Fibroblast of lung (primary cell): ENCODE data around the gene CDH1. TPM values are rescaled to one million over a fixed set of nuclear protein-coding genes. Genes with fewer than 3 reads are reported as not detected.
A peak's percentile ranks its signal among the peaks of the same experiment; 100 is the strongest.

ENCODE experiments used
- DNase-seq, 2 donors: peaks; one replicate each; pipeline versions ENCODE4 v3.0.0 to v3.0.0-alpha.2; 2010; ENCODE audit warnings: low read depth in 2 of 2
- H2AFZ ChIP-seq: 2 replicates; pipeline ENCODE4 v1.5.1; 2012; ENCODE audit warnings: low read length, control low read depth, inconsistent platforms
- H3K27ac ChIP-seq: 2 replicates; pipeline ENCODE4 v1.5.1; 2011; ENCODE audit warnings: low read length, control low read depth; ENCODE audit not compliant: insufficient read depth
- H3K27me3 ChIP-seq: 2 replicates; pipeline ENCODE4 v1.5.1; 2011; ENCODE audit warnings: mild to moderate bottlenecking, low read length; ENCODE audit not compliant: control insufficient read depth, insufficient read depth
- H3K36me3 ChIP-seq: 2 replicates; pipeline ENCODE4 v1.5.1; 2011; ENCODE audit warnings: low read length; ENCODE audit not compliant: control insufficient read depth, insufficient read depth
- H3K4me1 ChIP-seq: 2 replicates; pipeline ENCODE4 v1.5.1; 2011; ENCODE audit warnings: low read length; ENCODE audit not compliant: control insufficient read depth, insufficient read depth; ENCODE audit errors: extremely low read depth
- H3K4me2 ChIP-seq: 2 replicates; pipeline ENCODE4 v1.5.1; 2011; ENCODE audit warnings: low read length, control low read depth; ENCODE audit not compliant: insufficient read depth; ENCODE audit errors: extremely low read depth
- H3K4me3 ChIP-seq, 4 experiments: fragments of 200-600 bp in 1 of 4; sonication (generic) in 1 of 4; replicated peaks in 1 of 4; 2 replicates each; pipeline ENCODE4 v1.5.1; 2011 to 2016; ENCODE audit warnings: low read length in 4 of 4, low read depth in 3 of 4, mild to moderate bottlenecking in 3 of 4, control low read depth in 2 of 4, inconsistent platforms in 1 of 4, mixed read lengths in 1 of 4; ENCODE audit not compliant: insufficient read depth in 1 of 4; ENCODE audit errors: control extremely low read depth in 1 of 4
- H3K79me2 ChIP-seq: 2 replicates; pipeline ENCODE4 v1.5.1; 2012; ENCODE audit warnings: mild to moderate bottlenecking, low read length, inconsistent platforms; ENCODE audit not compliant: control insufficient read depth, insufficient read depth
- H3K9ac ChIP-seq: 2 replicates; pipeline ENCODE4 v1.5.1; 2011; ENCODE audit warnings: mild to moderate bottlenecking, low read length, control low read depth; ENCODE audit not compliant: insufficient read depth
- H3K9me3 ChIP-seq: 2 replicates; pipeline ENCODE4 v1.5.1; 2012; ENCODE audit warnings: low read depth, low read length; ENCODE audit not compliant: control insufficient read depth, insufficient read depth
- H4K20me1 ChIP-seq: 2 replicates; pipeline ENCODE4 v1.5.1; 2011; ENCODE audit warnings: low read length; ENCODE audit not compliant: control insufficient read depth, insufficient read depth; ENCODE audit errors: extremely low read depth
- EZH2 ChIP-seq: IDR thresholded peaks from 2 replicates; pipeline ENCODE4 v1.5.1; 2012; ENCODE audit warnings: low read length, control low read depth, mild to moderate bottlenecking; ENCODE audit errors: missing control alignments
- polyA plus RNA-seq, 2 donors: library from polyadenylated mRNA; depleted of rRNA in 1 of 2; stranded (reverse) in 1 of 2; unstranded in 1 of 2; fragments of >200 nt; gene quantifications; 2 replicates each; pipeline ENCODE4 v1.2.1, GENCODE V29; 2011 to 2012; ENCODE audit warnings: missing spikeins in 1 of 2
- total RNA-seq: library from RNA; depleted of rRNA; stranded (reverse); fragments of >200 nt; gene quantifications from 2 replicates; pipeline ENCODE4 v1.2.1, GENCODE V29; 2014
- TF ChIP-seq, protein P1 (sequence below), 2 donors: IDR thresholded peaks in 1 of 2; conservative IDR thresholded peaks in 1 of 2; 1 replicate in 1 of 2; 2 replicates in 1 of 2; pipeline ENCODE4 v1.5.1; 2011 to 2012; ENCODE audit warnings: low read length in 2 of 2, control low read depth in 1 of 2, inconsistent platforms in 1 of 2, low read depth in 1 of 2, mild to moderate bottlenecking in 1 of 2

CDH1 gene
- total and polyA plus RNA-seq, 2 donors (not counting 1 experiment from before 2014, with no cell fraction given): 0.02 TPM; not detected in 1

DNA sequence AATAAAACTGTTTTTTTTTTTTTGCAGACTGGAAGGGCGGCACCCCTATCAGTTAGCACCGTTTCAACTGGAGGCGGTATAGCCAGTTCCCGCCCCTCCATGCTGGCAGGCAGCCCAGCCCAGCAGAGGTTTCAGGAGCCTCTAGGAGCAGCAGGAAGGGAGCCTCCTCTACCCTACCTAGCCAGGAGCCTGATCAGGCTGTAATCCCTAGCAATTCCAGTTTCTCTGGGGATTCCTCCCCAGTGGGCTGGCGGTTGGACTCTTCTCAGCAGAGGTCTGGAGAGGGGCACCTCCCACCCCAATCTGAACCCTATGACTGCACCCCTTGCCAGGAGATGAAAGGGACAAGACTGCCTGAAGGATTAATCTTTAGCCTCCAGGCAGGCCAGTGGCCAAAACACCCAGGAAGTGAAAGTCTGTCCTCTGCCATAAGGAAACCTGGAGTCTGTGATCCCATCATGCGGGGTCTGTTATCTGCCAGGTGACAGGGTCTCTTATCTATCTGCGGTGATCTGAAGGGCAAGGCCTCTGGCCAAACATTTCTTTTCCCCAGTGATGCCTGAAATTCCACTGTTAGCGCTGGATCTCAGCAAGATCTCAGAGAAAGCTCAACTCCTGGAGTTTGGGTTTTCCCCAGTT, 4.9 kb upstream of the CDH1 start:
- no peaks in the 10 kb centered on the region for H3K79me2 ChIP-seq
- no peaks in the 10 kb centered on the region for H3K9me3 ChIP-seq
- H3K4me1 ChIP-seq: no peaks in the 10 kb centered on the region
- H2AFZ ChIP-seq: no peak overlapping the region
- no peaks in the 10 kb centered on the region for H4K20me1 ChIP-seq
- TF ChIP-seq, protein P1, sequence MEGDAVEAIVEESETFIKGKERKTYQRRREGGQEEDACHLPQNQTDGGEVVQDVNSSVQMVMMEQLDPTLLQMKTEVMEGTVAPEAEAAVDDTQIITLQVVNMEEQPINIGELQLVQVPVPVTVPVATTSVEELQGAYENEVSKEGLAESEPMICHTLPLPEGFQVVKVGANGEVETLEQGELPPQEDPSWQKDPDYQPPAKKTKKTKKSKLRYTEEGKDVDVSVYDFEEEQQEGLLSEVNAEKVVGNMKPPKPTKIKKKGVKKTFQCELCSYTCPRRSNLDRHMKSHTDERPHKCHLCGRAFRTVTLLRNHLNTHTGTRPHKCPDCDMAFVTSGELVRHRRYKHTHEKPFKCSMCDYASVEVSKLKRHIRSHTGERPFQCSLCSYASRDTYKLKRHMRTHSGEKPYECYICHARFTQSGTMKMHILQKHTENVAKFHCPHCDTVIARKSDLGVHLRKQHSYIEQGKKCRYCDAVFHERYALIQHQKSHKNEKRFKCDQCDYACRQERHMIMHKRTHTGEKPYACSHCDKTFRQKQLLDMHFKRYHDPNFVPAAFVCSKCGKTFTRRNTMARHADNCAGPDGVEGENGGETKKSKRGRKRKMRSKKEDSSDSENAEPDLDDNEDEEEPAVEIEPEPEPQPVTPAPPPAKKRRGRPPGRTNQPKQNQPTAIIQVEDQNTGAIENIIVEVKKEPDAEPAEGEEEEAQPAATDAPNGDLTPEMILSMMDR (conservative IDR thresholded peaks at IDR 0.05 in 1 of 2, IDR thresholded peaks at IDR 0.05 in 1 of 2; ENCODE audit: low read depth in 1 of 2, low read length in 2 of 2): no peak
- no peak for TF ChIP-seq EZH2
- H3K27ac ChIP-seq: no peak overlapping the region
- no peak overlapping the region for H3K4me2 ChIP-seq
- no peak overlapping the region for H3K9ac ChIP-seq
- peak in 1 of 2 donors; percentile 36 for DNase-seq
- H3K27me3 ChIP-seq: peaks cover 3% of the 10 kb centered on the region
- H3K4me3 ChIP-seq: no peak overlapping the region
- H3K36me3 ChIP-seq: no peaks in the 10 kb centered on the region

DNA sequence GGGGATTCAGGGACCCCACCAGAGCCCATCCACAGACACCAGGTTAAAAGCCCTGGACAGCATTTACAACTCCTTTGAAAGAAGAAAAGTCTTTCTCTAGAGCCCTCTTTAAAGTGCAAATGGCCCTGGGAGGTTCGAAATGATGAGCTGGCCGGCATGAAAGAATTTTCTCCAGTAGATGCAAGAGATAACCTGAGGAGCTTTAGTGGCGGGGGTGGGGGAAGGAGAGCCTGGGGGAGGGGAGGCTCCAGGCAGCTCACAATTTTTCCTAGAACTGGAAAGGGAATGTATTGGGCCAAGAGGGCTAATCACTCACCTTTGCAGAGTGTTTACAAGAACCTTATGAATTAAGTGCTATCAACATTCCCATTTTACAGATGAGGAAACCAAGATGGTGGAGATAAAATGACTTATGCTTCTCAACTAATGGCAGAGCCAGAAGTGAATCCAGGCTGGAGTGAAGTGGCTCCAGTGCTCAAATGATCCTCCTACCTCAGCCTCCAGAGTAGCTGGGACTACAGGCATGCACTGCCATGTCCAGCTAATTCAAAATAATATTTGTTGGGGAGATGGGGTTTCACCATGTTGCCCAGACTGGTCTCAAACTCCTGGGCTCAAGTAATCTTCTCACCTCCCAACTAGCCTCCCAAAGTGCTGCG, 4.2 kb upstream of the CDH1 start:
- Histone ChIP-seq H3K4me2 (no peak overlapping the region), H3K9ac (no peak overlapping the region), H3K27ac (no peak overlapping the region), H4K20me1 (no peaks in the 10 kb centered on the region), H3K36me3 (no peaks in the 10 kb centered on the region), H2AFZ (no peak overlapping the region), H3K79me2 (no peaks in the 10 kb centered on the region), H3K27me3 (peaks cover 9% of the 10 kb centered on the region), H3K9me3 (no peaks in the 10 kb centered on the region), H3K4me1 (no peaks in the 10 kb centered on the region), H3K4me3 (no peak overlapping the region)
- no peak for TF ChIP-seq EZH2
- TF ChIP-seq, protein P1 (conservative IDR thresholded peaks at IDR 0.05 in 1 of 2, IDR thresholded peaks at IDR 0.05 in 1 of 2; ENCODE audit: low read depth in 1 of 2, low read length in 2 of 2): no peak
- no peak for DNase-seq

DNA sequence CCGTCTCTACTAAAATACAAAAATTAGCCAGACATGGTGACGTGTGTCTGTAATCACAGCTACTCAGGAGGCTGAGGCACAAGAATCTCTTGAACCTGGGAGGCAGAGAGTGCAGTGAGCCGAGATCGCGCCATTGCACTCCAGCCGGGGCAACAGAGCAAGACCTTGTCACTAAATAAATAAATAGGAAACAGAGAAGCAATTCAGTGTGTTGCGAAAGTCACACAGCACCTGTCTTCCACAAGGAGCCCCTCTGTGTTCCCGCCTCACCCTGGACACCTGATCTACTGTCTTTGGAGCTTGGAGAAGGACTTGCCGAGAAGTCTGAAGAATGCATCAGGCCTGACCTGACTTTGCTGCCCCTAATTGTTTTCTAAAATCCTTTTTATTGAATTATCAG, 3.5 kb upstream of the CDH1 start:
- H3K4me1 ChIP-seq: no peaks in the 10 kb centered on the region

More for the DNA sequence above, 3.5 kb upstream of the CDH1 start:
- no peak for DNase-seq
- H3K9ac ChIP-seq: no peak overlapping the region
- peaks cover 16% of the 10 kb centered on the region for H3K27me3 ChIP-seq
- H3K4me3 ChIP-seq: no peak overlapping the region
- no peak overlapping the region for H2AFZ ChIP-seq
- TF ChIP-seq, protein P1 (conservative IDR thresholded peaks at IDR 0.05 in 1 of 2, IDR thresholded peaks at IDR 0.05 in 1 of 2; ENCODE audit: low read depth in 1 of 2, low read length in 2 of 2): no peak
- TF ChIP-seq EZH2: no peak
- no peaks in the 10 kb centered on the region for H3K79me2 ChIP-seq
- no peak overlapping the region for H3K27ac ChIP-seq
- no peaks in the 10 kb centered on the region for H3K9me3 ChIP-seq
- no peaks in the 10 kb centered on the region for H4K20me1 ChIP-seq
- no peak overlapping the region for H3K4me2 ChIP-seq
- H3K36me3 ChIP-seq: no peaks in the 10 kb centered on the region
